GM12878 (cell line): ENCODE measurements around the gene TTC1. TPM values are rescaled to one million over a fixed set of nuclear protein-coding genes. Genes with fewer than 3 reads are reported as not detected.
"Not testable (repeated sequence)": the region's sequence is repeated elsewhere in the genome, so short reads cannot be mapped to it uniquely, and the experiment has no call there.

Experiments used
- ATAC-seq: fragments of 200-7000 bp; cut with Tn5 transposase; 3 replicates; pipeline ENCODE4 v1.9.1; 2020; ENCODE audit warnings: mild to moderate bottlenecking, moderate library complexity
- BruUV-seq: library from RNA; stranded (reverse); fragments of 400-500 nt; replicated peaks from 2 replicates; lab custom pipeline; 2021; lab: Mats Ljungman, UMichigan
- CTCF ChIA-PET: fragments of 300-600 bp; sonication (Branson Sonifier 250); formaldehyde crosslinking; extraction: SDS; loops from one replicate; lab custom pipeline; 2021; ENCODE audit warnings: inconsistent platforms; lab: Yijun Ruan, JAX
- POLR2A ChIA-PET: fragments of 350-600 bp; formaldehyde crosslinking; extraction: SDS; loops from one replicate; lab custom pipeline; 2021; ENCODE audit warnings: inconsistent platforms; lab: Charles Lee
- RAD21 ChIA-PET: fragments of 300-600 bp; sonication (Branson Sonifier 250); formaldehyde crosslinking; loops from one replicate; lab custom pipeline; 2023; ENCODE audit warnings: antibody characterized with exemption; ENCODE audit not compliant: unreplicated experiment; lab: Charles Lee
- SMC1A ChIA-PET: fragments of 300-600 bp; sonication (Branson Sonifier 250); formaldehyde crosslinking; loops from one replicate; lab custom pipeline; 2023; ENCODE audit not compliant: unreplicated experiment, uncharacterized antibody; lab: Charles Lee
- DNase-seq: peaks from one replicate; pipeline ENCODE4 v3.0.0-alpha.2; 2011; ENCODE audit warnings: low read depth, low spot score
- FAIRE-seq: peaks from 3 replicates; lab custom pipeline; 2011; peaks lifted over from hg19 to GRCh38; lab: Jason Lieb, UNC
- H2AFZ ChIP-seq: 2 replicates; pipeline ENCODE4 v1.6.0; 2011; ENCODE audit warnings: low read depth, low read length, control low read depth; ENCODE audit not compliant: control insufficient read depth
- H3K27ac ChIP-seq: 2 replicates; pipeline ENCODE4 v1.5.1; 2011; ENCODE audit warnings: control low read depth; ENCODE audit not compliant: control insufficient read depth, insufficient read depth
- H3K27me3 ChIP-seq, 2 experiments: replicated peaks in 1 of 2; 2 replicates each; pipeline versions ENCODE4 v1.6.0 to v1.6.1; 2011; ENCODE audit warnings: low read length in 1 of 2; ENCODE audit not compliant: control insufficient read depth in 2 of 2, insufficient read depth in 2 of 2
- H3K36me3 ChIP-seq, 2 experiments: 2 replicates each; pipeline ENCODE4 v1.5.1; 2011; ENCODE audit warnings: low read length in 1 of 2; ENCODE audit not compliant: control insufficient read depth in 2 of 2, insufficient read depth in 2 of 2
- H3K4me1 ChIP-seq: 2 replicates; pipeline ENCODE4 v1.6.1; 2011; ENCODE audit warnings: mild to moderate bottlenecking, low read length, moderate library complexity, mixed read lengths; ENCODE audit not compliant: control insufficient read depth, insufficient read depth
- H3K4me2 ChIP-seq: 2 replicates; pipeline ENCODE4 v1.6.0; 2011; ENCODE audit warnings: control low read depth; ENCODE audit not compliant: control insufficient read depth, insufficient read depth
- H3K4me3 ChIP-seq: fragments of 200-600 bp; sonication (generic); 2 replicates; pipeline ENCODE4 v1.5.1; 2016
- H3K79me2 ChIP-seq: 2 replicates; pipeline ENCODE4 v1.6.0; 2011; ENCODE audit warnings: low read length; ENCODE audit not compliant: control insufficient read depth, insufficient read depth
- H3K9ac ChIP-seq: 2 replicates; pipeline ENCODE4 v1.8.0; 2011; ENCODE audit warnings: low read length, control low read depth, mixed read lengths; ENCODE audit not compliant: control insufficient read depth, insufficient read depth
- H3K9me3 ChIP-seq: replicated peaks from 3 replicates; pipeline ENCODE4 v1.5.1; 2011; ENCODE audit warnings: mild to moderate bottlenecking, low read length; ENCODE audit not compliant: control insufficient read depth, insufficient read depth
- H4K20me1 ChIP-seq: 2 replicates; pipeline ENCODE4 v1.6.0; 2011; ENCODE audit not compliant: control insufficient read depth, insufficient read depth
- ATF2 ChIP-seq: IDR thresholded peaks from 2 replicates; pipeline ENCODE4 v1.6.1; 2012; ENCODE audit warnings: low read length, inconsistent platforms
- CHD1 ChIP-seq: IDR thresholded peaks from 2 replicates; pipeline ENCODE4 v1.6.1; 2012; ENCODE audit warnings: low read depth, low read length, improper control_type of control experiment
- RFX5 ChIP-seq: IDR thresholded peaks from 2 replicates; pipeline ENCODE4 v1.6.1; 2011; ENCODE audit warnings: low read depth, low read length, improper control_type of control experiment
- YBX1 ChIP-seq: fragments of 450-650 bp; IDR thresholded peaks from 2 replicates; pipeline ENCODE4 v1.6.1; 2016; ENCODE audit warnings: antibody characterized with exemption
- ZBTB40 ChIP-seq: fragments of 450-650 bp; IDR thresholded peaks from 2 replicates; pipeline ENCODE4 v1.6.1; 2016; ENCODE audit warnings: mild to moderate bottlenecking, moderate library complexity, borderline replicate concordance
- ZNF687 ChIP-seq: fragments of 450-650 bp; IDR thresholded peaks from 2 replicates; pipeline ENCODE4 v1.6.1; 2017; ENCODE audit warnings: mild to moderate bottlenecking, moderate library complexity
- WGBS: methylation state at CpG from one replicate; pipeline ENCODE4 v1.1.6; 2016; ENCODE audit warnings: low lambda C conversion rate; ENCODE audit not compliant: insufficient replicate concordance, insufficient coverage; ENCODE audit errors: missing lambda C conversion rate; 5-methylcytosine and 5-hydroxymethylcytosine counted together
- in situ Hi-C: fragments of 300-500 bp; cut with MboI; formaldehyde crosslinking; loops from 9 replicates; pipeline ENCODE4 v1.14.3; 2018; ENCODE audit warnings: mixed read lengths
- intact Hi-C: fragments of 100-400 bp; cut with micrococcal nuclease; formaldehyde crosslinking; loops from one replicate; pipeline ENCODE4 v1.14.2; 2022; ENCODE audit not compliant: unreplicated experiment
- polyA plus RNA-seq, 11 experiments: library from polyadenylated mRNA; depleted of rRNA in 4 of 11; unstranded in 6 of 11; stranded (reverse) in 5 of 11; fragments of >200 nt; fragmentation: Nextera tagmentation in 4 of 11; fragmentation: Illumina TruSeq in 1 of 11; extraction: Ambion mirVana in 4 of 11; extraction: Trizol in 1 of 11; gene quantifications; 1 replicate in 1 of 11; 2 replicates in 10 of 11; pipeline versions ENCODE4 v1.2.1 to v1.2.3, GENCODE V29; 2011 to 2016; ENCODE audit warnings: inconsistent platforms in 2 of 11, missing spikeins in 2 of 11, low read depth in 1 of 11
- total RNA-seq, 4 experiments: library from RNA; depleted of rRNA in 3 of 4; stranded (reverse); fragments of >200 nt in 3 of 4; fragmentation: Illumina TruSeq in 1 of 4; extraction: Trizol in 1 of 4; gene quantifications; 2 replicates each; pipeline versions ENCODE4 v1.2.1 to v1.2.3, GENCODE V29; 2013 to 2021

The TTC1 gene
- total and polyA plus RNA-seq, 10 of the 15 experiments (the other 5 are each of a cell fraction or from before 2014, with no cell fraction given), result 46.6 to 160 (median 92.3) TPM

GRCh38 chr5:160069120-160069519, 60.2 kb downstream of the TTC1 start:
- FAIRE-seq, ATAC-seq, H3K4me2 ChIP-seq, H2AFZ ChIP-seq, H4K20me1 ChIP-seq, H3K4me1 ChIP-seq, intact Hi-C loops, in situ Hi-C loops, H3K4me3 ChIP-seq, DNase-seq, H3K9me3 ChIP-seq, H3K27ac ChIP-seq, H3K27me3 ChIP-seq, BruUV-seq, POLR2A ChIA-PET, H3K79me2 ChIP-seq, H3K36me3 ChIP-seq, H3K9ac ChIP-seq: not testable (repeated sequence)
- ChIA-PET SMC1A (interaction anchor here (1.0 to 4.6 kb wide), 5 partner anchors 11 to 327 kb away, joined by 3 to 21 read pairs (median 4); no protein-coding TSS in a partner anchor), CTCF (interaction anchor here (0.7 to 2.8 kb wide), 3 partner anchors 12 to 276 kb away, joined by 3 to 13 read pairs (median 7); no protein-coding TSS in a partner anchor), RAD21 (interaction anchor here (0.8 kb wide), 1 partner anchor 276 kb away, joined by 3 read pairs; no protein-coding TSS in a partner anchor)
- WGBS, result 99% methylated on average over 5 of the region's 5 CpGs

- in situ Hi-C loops (loop anchor here (10.0 kb wide), 1 partner anchor 273 kb away; no protein-coding TSS in a partner anchor), intact Hi-C loops (no loop called here)
- POLR2A ChIA-PET, result interaction anchor here (1.0 kb wide), 1 partner anchor 74 kb away, joined by 4 read pairs; no protein-coding TSS in a partner anchor
- Histone ChIP-seq H4K20me1 (no peaks in the 10 kb centered on the region), H3K27ac (no peak overlapping the region), H3K79me2 (no peaks in the 10 kb centered on the region), H3K36me3 (no peaks in the 10 kb centered on the region), H2AFZ (no peak overlapping the region), H3K4me3 (no peak overlapping the region), H3K27me3 (no peaks in the 10 kb centered on the region), H3K4me2 (no peak overlapping the region), H3K9me3 (no peaks in the 10 kb centered on the region), H3K4me1 (no peaks in the 10 kb centered on the region), H3K9ac (no peak overlapping the region)
- ATAC-seq (no peak), DNase-seq (no peak), FAIRE-seq (no peak)
- CTCF ChIA-PET, result interaction anchor here (1.1 to 3.4 kb wide), 3 partner anchors 10 to 274 kb away, joined by 3 to 18 read pairs (median 5); no protein-coding TSS in a partner anchor
- no TSS peak for BruUV-seq
- 70% methylated on average over 8 of the region's 8 CpGs for WGBS
- SMC1A ChIA-PET, result interaction anchor here (0.9 to 4.6 kb wide), 2 partner anchors 9 to 11 kb away, joined by 3 to 21 read pairs; no protein-coding TSS in a partner anchor
- RAD21 ChIA-PET, result interaction anchor here (2.0 kb wide), 1 partner anchor 9 kb away, joined by 9 read pairs; no protein-coding TSS in a partner anchor
- TF ChIP-seq ATF2 (no peak), ZBTB40 (no peak), YBX1 (no peak), ZNF687 (no peak), RFX5 (no peak), CHD1 (no peak)
These were observed 62.6 kb downstream of the TTC1 start for GRCh38 chr5:160071516-160071915.
